Effector memory CD8-positive, alpha-beta T cell (primary cell): ENCODE results near the gene BUB1.

ENCODE experiments used
- ATAC-seq: fragments of 150-1000 bp; cut with Tn5 transposase; replicated peaks from 2 replicates; pipeline ENCODE4 v1.10.0; 2021; ENCODE audit warnings: mild to moderate bottlenecking, moderate library complexity
- DNase-seq, 3 experiments: peaks; one replicate each; pipeline ENCODE4 v3.0.0; 2021
- H3K27ac Mint-ChIP-seq, 2 donors: one replicate each; pipeline ENCODE4 v1.8.0; 2022; ENCODE audit warnings: mild to moderate bottlenecking in 2 of 2, mixed read lengths in 2 of 2, moderate library complexity in 2 of 2
- H3K27me3 Mint-ChIP-seq, 2 donors: one replicate each; pipeline ENCODE4 v1.8.0; 2022; ENCODE audit warnings: mixed read lengths in 2 of 2
- H3K36me3 Mint-ChIP-seq: one replicate; pipeline ENCODE4 v1.8.0; 2022; ENCODE audit warnings: mild to moderate bottlenecking, moderate library complexity, mixed read lengths; ENCODE audit not compliant: insufficient read depth
- H3K4me1 Mint-ChIP-seq, 2 donors: one replicate each; pipeline ENCODE4 v1.8.0; 2022; ENCODE audit warnings: low read depth in 2 of 2, mixed read lengths in 2 of 2
- H3K4me3 Mint-ChIP-seq, 2 donors: one replicate each; pipeline ENCODE4 v1.8.0; 2022; ENCODE audit warnings: mild to moderate bottlenecking in 2 of 2, mixed read lengths in 2 of 2, moderate library complexity in 2 of 2
- H3K9me3 Mint-ChIP-seq, 2 donors: one replicate each; pipeline ENCODE4 v1.8.0; 2022; ENCODE audit warnings: mixed read lengths in 2 of 2
- total RNA-seq, 9 experiments: gene quantifications; one replicate each; lab custom pipeline; 2026; lab: John Stamatoyannopoulos, UW

The BUB1 gene
- 3.3 to 15.2 (median 8.5) reads per million in 9 experiments for total RNA-seq

DNA sequence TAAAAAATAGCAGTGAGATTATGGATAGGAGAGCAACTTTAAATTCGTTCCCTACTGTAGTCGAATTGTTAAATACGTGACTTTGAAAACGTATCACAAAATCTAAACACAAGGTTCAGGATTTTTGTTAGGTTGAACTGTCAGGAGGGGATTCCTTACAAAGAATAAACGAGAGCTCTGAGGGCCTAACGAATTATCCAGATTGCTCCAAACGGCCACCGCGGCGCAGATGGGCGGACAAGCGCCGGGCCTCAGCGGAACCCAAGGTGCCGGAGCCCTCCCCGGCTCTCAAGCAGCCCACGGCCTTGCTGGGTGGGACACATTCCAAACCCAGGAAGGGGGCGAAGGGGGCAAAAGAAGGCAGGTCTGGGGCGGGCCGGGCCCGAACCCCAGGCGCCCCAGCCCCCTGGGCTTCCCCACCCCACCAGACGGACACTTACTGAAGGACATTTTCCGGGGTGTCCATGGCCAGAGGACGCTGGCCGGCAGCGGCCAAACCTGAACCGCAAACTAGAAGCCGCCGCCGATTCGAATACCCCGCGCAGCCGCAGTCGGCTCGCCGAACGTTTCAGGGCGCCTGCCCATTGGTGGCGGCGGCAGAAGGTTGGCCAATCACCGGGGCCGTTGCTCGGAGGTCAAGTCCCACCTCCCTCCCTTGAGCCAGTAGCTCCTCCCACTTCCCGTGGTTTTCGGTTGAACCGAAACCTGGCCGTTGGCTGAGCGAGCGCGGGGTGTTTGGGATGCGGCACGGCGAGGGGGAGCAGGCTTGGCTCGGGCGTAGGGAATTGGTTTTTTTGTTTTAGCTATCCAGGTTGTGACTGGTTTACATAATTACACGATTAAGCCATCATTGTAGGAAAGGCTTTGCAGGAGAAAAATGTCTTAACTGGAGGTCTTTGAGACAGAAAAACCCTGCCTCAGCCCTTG is at the start of gene BUB1:
Gene BUB1 (minus strand): TSS at position 534 of the 927 bp plus-strand sequence. CDS start 68 bp downstream, at position 466.
- DNase-seq (peak; percentile 91 to 95 (median 93)), ATAC-seq (peak; percentile 78)
- Mint-ChIP-seq H3K36me3 (peaks cover 16% of the 10 kb centered on the region), H3K4me3 (peak within 1 kb of the TSS; percentile 86 to 92), H3K4me1 (peaks cover 21 to 26% of the 10 kb centered on the region in 2 donors), H3K9me3 (no peaks in the 10 kb centered on the region), H3K27me3 (no peaks in the 10 kb centered on the region), H3K27ac (peak within 1 kb of the TSS; percentile 88 to 96)

DNA sequence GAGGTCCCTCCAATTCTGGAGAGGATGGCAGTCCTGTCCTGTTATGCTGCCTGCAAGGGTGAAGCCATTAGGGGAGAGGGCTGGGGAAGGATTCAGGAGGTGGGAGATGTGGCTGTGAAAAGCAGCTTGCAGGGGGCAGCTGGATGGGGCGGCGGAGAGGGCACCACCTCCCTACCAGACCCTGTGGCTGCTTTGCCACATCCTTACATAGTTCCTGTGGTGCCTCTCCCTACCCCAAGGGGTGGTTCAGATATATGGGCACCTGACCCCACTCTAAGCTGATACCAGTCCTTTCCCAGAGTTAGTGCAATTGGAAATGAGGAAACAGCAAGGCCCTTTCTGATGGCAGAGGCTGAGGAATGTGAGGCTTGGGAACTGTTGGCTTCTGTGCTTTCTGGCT is 48.4 kb upstream of the BUB1 start:
- Mint-ChIP-seq H3K4me3 (no peak overlapping the region), H3K27me3 (peaks cover 10 to 35% of the 10 kb centered on the region in 2 donors), H3K9me3 (no peaks in the 10 kb centered on the region), H3K36me3 (no peaks in the 10 kb centered on the region), H3K4me1 (peaks cover 0 to 1% of the 10 kb centered on the region in 2 donors), H3K27ac (no peak overlapping the region)
- DNase-seq (no peak), ATAC-seq (no peak)

DNA sequence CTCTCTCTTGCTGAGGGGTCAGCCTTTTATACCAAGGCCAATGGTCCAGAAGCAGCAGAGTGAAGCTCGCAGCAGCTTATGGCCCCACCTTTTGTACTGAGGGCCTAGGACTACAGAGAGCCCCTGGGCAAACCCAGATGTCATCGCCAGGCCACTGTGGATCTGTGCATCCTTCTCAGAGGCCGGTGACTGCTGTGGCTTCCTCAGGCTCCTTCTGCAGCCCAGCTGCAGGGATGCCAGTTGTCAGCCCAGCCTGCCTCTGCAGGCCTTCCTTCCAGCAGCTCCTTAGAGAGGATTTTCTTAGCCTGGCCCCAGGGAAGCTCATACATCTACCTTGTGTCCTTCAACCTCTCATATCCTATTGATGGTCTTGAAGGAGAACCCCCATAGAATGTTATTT is 48.0 kb upstream of the BUB1 start:
- no peak for DNase-seq
- H3K27ac Mint-ChIP-seq = no peak overlapping the region
- H3K4me1 Mint-ChIP-seq = peaks cover 0 to 1% of the 10 kb centered on the region in 2 donors
- no peaks in the 10 kb centered on the region for H3K9me3 Mint-ChIP-seq
- ATAC-seq = no peak
- no peaks in the 10 kb centered on the region for H3K36me3 Mint-ChIP-seq
- no peak overlapping the region for H3K4me3 Mint-ChIP-seq
- peaks cover 6 to 31% of the 10 kb centered on the region in 2 donors for H3K27me3 Mint-ChIP-seq

DNA sequence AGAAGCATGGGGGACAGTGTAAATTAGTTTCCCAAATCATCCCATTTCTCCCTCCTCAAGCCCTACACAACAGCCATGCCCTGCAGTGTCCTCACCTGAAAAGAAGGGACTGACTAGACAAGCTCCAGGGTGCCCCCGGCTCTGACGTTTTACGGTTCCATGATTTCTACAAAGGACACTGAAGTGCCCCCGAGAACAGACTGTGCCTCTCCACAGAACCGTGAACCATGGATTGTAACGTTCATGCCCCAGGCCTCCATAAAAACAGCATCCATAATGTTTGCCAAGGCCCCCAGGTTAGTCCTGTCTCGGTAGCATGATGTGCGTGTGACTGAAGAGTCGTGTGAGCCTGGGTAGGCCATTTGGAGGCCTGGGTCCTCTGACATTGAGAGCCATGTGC is 47.5 kb upstream of the BUB1 start:
- H3K9me3 Mint-ChIP-seq = no peaks in the 10 kb centered on the region
- no peak overlapping the region for H3K4me3 Mint-ChIP-seq
- DNase-seq (no peak), ATAC-seq (no peak)
- H3K27me3 Mint-ChIP-seq = peaks cover 1 to 31% of the 10 kb centered on the region in 2 donors
- no peak overlapping the region for H3K27ac Mint-ChIP-seq
- H3K4me1 Mint-ChIP-seq = peaks cover 0 to 1% of the 10 kb centered on the region in 2 donors
- H3K36me3 Mint-ChIP-seq = no peaks in the 10 kb centered on the region

DNA sequence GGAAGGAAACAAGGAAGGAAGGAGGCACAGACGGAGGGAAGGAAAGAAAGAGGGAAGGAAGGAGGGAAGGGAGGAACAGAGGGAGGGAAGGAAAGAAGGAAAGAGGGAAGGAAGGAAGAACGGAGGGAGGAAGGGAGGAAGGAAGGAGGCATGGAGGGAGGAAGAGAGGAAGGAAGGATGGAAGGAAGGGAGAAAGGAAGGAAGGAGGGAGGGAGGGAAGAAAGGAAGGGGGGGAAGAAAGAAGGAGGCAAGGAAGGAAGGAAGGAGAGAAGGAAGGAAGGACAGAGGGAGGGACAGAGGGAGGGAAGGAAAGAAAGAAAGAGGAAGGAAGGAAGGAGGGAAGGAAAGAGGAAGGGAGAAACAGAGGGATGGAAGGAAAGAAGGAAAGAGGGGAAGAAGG is 47.0 kb upstream of the BUB1 start:
- ATAC-seq (no peak), DNase-seq (no peak)
- no peak overlapping the region for H3K4me3 Mint-ChIP-seq
- H3K4me1 Mint-ChIP-seq = peaks cover 0 to 1% of the 10 kb centered on the region in 2 donors
- no peaks in the 10 kb centered on the region for H3K36me3 Mint-ChIP-seq
- H3K27me3 Mint-ChIP-seq = peaks cover 2 to 31% of the 10 kb centered on the region in 2 donors
- H3K27ac Mint-ChIP-seq = no peak overlapping the region
- H3K9me3 Mint-ChIP-seq = no peaks in the 10 kb centered on the region

DNA sequence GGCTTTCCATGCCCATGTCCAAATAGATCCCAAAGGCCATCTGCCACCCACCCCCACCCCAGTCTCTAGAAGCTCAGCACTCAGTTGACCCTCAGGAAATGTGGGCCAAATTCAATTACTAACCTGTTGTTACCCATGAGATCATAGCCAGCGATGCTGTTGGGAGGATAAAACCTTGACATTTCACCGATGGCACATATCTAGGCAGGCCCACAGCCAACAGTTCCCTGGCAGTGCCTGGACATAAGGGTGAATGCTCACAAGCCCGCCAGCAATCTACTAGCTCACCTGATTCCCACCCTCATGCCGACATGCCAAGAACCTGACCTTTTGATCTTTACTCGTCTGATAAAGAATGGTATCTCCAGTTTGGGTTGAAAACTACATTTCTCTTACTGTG is 42.7 kb upstream of the BUB1 start:
- ATAC-seq (no peak), DNase-seq (no peak)
- H3K27me3 Mint-ChIP-seq = peaks cover 27 to 52% of the 10 kb centered on the region in 2 donors
- H3K36me3 Mint-ChIP-seq = no peaks in the 10 kb centered on the region
- no peak overlapping the region for H3K4me3 Mint-ChIP-seq
- peaks cover 0 to 1% of the 10 kb centered on the region in 2 donors for H3K4me1 Mint-ChIP-seq
- peak overlapping the region in 1 of 2 donors; percentile 14 for H3K27ac Mint-ChIP-seq
- H3K9me3 Mint-ChIP-seq = no peaks in the 10 kb centered on the region

DNA sequence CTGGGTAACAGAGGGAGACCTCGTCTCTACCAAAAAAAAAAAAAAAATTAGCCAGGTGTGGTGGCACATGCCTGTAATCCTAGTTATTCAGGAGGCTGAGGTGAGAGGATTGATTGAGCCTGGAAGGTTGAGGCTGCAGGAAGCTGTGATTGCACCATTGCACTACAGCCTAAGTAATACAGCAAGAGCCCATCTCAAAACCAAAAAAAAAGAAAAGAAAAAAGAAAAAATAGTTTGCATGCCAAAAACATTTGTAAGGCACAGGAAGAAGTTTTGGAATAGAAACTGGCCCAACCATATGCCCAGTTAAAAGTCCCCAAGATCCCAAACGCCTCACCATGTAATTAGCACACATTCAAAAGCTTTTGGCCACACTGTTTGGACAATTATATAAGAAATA is 41.1 kb upstream of the BUB1 start:
- H3K27ac Mint-ChIP-seq = no peak overlapping the region
- no peak for ATAC-seq
- H3K27me3 Mint-ChIP-seq = peaks cover 35 to 55% of the 10 kb centered on the region in 2 donors
- DNase-seq = no peak
- no peak overlapping the region for H3K4me3 Mint-ChIP-seq
- peaks cover 0 to 1% of the 10 kb centered on the region in 2 donors for H3K4me1 Mint-ChIP-seq
- no peaks in the 10 kb centered on the region for H3K9me3 Mint-ChIP-seq
- no peaks in the 10 kb centered on the region for H3K36me3 Mint-ChIP-seq

DNA sequence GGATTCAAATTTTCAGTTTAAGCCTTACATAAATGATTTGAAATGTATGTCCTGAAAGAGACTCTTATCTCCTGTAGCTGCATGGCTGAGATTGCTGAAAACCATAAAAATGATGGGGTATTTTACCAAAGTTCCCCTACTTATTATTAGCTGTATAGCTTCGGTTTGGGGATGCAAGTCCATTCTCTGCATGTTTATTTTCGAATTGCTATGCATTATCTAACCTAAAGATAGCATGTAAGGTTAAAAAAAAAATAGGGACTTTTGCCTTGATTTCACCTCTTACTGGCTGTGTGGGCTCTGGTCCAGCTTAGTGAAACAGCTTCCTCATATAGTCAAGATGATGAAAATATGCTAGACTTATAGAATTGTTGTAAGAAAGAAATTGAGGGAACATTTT is 40.5 kb upstream of the BUB1 start:
- no peak overlapping the region for H3K27ac Mint-ChIP-seq
- peaks cover 35 to 49% of the 10 kb centered on the region in 2 donors for H3K27me3 Mint-ChIP-seq
- ATAC-seq (no peak), DNase-seq (no peak)
- no peaks in the 10 kb centered on the region for H3K9me3 Mint-ChIP-seq
- H3K36me3 Mint-ChIP-seq = no peaks in the 10 kb centered on the region
- H3K4me1 Mint-ChIP-seq = no peaks in the 10 kb centered on the region
- no peak overlapping the region for H3K4me3 Mint-ChIP-seq

DNA sequence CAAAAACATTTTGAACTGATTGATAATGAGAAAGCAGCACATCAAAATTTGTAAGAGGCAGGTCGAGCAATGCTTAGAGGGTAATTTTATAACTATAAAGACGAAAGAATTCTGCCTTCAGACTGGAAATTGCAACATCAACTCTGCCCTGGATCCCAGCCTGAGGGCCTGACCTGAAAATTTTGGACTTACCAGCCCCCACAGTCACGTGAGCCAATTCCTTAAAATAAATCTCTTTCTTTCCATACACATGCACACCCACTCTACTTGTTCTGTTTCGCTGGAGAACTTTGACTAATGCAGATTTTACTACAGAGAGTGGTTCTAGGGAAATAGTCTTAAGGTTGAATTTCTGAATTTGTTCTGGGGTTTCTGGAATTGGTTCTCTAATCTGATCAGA is 39.9 kb upstream of the BUB1 start:
- no peak for ATAC-seq
- peaks cover 40 to 49% of the 10 kb centered on the region in 2 donors for H3K27me3 Mint-ChIP-seq
- no peaks in the 10 kb centered on the region for H3K9me3 Mint-ChIP-seq
- no peaks in the 10 kb centered on the region for H3K4me1 Mint-ChIP-seq
- no peak for DNase-seq
- H3K27ac Mint-ChIP-seq = no peak overlapping the region
- H3K36me3 Mint-ChIP-seq = no peaks in the 10 kb centered on the region
- H3K4me3 Mint-ChIP-seq = no peak overlapping the region

DNA sequence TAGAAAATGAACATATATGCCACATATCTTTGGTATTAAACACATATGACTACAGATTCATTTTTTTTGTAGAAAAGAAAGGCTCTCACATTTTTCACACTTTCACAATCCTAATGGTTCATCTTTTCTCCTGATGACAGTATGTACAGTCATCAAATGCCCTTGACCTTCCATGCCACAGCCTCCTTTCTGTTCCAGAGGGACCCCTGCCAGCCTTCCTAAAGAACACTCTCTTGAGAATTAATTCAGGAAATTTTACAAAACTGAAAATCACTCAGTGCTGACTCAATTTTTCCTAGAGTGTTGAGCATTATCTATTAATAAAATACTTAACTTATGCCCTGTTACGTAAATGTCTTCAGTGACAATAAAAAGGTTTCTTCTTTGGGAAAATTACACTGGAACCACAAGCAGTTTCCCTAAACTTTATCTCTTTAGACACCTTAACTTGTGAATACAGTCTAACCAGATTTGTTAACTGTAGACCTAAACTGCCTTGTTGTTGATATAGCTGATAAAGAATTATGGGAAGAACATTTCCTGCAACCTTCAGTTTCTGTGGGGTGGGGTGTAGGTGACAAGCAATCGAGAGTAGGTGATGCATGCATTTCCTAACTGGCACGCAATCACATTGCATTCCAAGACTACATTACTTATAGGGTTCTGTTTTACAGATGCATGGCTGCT is 39.2 kb upstream of the BUB1 start:
- H3K36me3 Mint-ChIP-seq = no peaks in the 10 kb centered on the region
- DNase-seq = no peak
- peaks cover 46 to 56% of the 10 kb centered on the region in 2 donors for H3K27me3 Mint-ChIP-seq
- no peak overlapping the region for H3K4me3 Mint-ChIP-seq
- H3K4me1 Mint-ChIP-seq = no peaks in the 10 kb centered on the region
- no peaks in the 10 kb centered on the region for H3K9me3 Mint-ChIP-seq
- no peak overlapping the region for H3K27ac Mint-ChIP-seq
- ATAC-seq = no peak

DNA sequence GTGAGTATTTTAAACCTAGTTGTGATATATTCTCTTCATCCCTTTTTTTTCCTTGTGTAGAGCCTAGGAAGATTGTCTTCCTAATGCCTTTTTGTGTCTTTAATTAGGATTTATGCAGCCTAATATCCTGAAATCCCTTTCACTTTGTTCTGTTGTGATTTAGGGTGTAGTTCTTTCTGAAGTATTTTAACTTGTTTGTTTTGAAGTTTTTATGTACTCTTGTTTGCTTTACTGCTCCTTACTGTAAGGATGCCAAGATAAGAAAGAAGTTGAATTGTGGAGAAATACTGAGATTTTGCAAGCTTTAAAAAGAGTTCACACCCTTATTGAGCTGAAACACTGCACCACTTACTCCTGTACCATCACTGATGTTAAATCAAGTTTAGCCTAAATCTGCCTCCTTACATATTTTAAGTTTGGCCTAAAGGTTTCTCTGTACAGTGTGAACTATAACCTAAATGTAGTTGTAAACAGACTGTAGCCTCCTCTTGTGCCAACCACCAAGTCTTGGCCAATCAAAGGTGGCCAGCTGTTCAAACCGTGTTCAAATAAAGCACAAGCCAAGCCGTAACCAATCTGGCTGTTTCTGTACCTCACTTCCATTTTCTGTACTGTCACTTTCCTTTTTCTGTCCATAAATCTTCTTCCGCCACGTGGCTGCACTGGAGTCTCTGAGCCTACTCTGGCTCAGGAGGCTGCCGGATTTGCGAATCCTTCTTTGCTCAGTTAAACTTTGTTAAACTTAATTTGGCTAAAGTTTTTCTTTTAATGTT is 36.8 kb upstream of the BUB1 start:
- no peaks in the 10 kb centered on the region for H3K9me3 Mint-ChIP-seq
- no peaks in the 10 kb centered on the region for H3K36me3 Mint-ChIP-seq
- peaks cover 56% of the 10 kb centered on the region in 2 donors for H3K27me3 Mint-ChIP-seq
- no peaks in the 10 kb centered on the region for H3K4me1 Mint-ChIP-seq
- no peak overlapping the region for H3K27ac Mint-ChIP-seq
- DNase-seq (no peak), ATAC-seq (no peak)
- H3K4me3 Mint-ChIP-seq = no peak overlapping the region

DNA sequence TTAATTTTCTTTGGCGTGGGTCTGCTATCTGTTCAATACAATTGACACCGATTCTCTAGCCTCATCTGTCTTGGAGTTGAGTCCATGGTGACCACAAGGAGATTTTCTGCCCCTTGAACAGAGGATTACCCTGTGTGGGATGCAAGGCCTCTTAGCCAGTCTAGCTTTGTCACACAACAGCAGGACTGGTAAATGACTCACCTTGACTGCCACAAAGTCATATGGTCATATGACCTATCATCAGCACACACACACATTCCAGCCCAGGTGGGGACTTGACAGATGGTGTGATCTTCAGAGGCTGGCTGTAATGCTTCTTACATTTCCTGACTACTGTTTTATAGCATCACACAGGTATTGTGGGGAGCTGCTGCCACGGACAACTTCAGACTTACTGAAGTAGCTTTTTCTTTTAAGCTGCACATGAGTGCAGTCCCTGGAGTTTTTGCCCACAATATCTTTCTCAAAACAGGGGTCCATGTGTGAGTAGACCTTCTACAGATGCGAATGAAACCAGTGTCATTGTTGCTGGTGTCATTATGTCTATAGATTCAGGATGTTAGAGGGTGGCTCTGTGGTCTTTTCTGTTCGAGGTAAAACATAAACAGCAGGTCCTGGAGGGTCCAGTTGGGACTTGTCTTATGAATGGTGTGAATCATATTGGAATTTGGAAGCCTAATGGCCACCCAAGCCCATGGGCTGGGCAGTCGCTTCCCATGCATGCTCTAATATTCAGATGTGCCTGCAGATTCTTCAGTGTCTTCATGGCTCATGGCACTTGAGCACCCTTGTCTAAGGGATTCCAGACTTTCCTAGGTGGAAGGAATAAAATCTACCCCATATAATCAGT is 35.9 kb upstream of the BUB1 start:
- ATAC-seq (no peak), DNase-seq (no peak)
- Mint-ChIP-seq H3K4me1 (no peaks in the 10 kb centered on the region), H3K36me3 (no peaks in the 10 kb centered on the region), H3K4me3 (no peak overlapping the region), H3K9me3 (no peaks in the 10 kb centered on the region), H3K27ac (no peak overlapping the region), H3K27me3 (peaks cover 58% of the 10 kb centered on the region in 2 donors)
